ENCODE data around the gene ASZ1.

GRCh38 chr7:117411539-117411938 lies 15.8 kb downstream of the ASZ1 start:
- no peak for TF ChIP-seq EZH2 (IDR thresholded peaks at IDR 0.05; ENCODE audit: insufficient read depth, low read length)
- TF ChIP-seq CTCF (IDR thresholded peaks at IDR 0.05; ENCODE audit: insufficient read depth, low read depth, low read length), result no peak
